Renal pelvis (tissue), 4 donors: Measurements from ENCODE around the gene USP7. TPM values are rescaled to one million over a fixed set of nuclear protein-coding genes. Genes with fewer than 3 reads are reported as not detected.
"Not testable (repeated sequence)": the region's sequence is repeated elsewhere in the genome, so short reads cannot be mapped to it uniquely, and the experiment has no call there.

Experiments
- DNase-seq: peaks from one replicate; pipeline ENCODE4 v3.0.0-alpha.2; 2013
- polyA plus RNA-seq, 3 donors: library from polyadenylated mRNA; unstranded; fragments of 120-200 nt; gene quantifications; one replicate each; pipeline ENCODE4 v1.2.1, GENCODE V29; 2013; ENCODE audit not compliant: insufficient read length in 3 of 3

The USP7 gene
- polyA plus RNA-seq, 3 donors = 110 to 133 (median 128) TPM

DNA sequence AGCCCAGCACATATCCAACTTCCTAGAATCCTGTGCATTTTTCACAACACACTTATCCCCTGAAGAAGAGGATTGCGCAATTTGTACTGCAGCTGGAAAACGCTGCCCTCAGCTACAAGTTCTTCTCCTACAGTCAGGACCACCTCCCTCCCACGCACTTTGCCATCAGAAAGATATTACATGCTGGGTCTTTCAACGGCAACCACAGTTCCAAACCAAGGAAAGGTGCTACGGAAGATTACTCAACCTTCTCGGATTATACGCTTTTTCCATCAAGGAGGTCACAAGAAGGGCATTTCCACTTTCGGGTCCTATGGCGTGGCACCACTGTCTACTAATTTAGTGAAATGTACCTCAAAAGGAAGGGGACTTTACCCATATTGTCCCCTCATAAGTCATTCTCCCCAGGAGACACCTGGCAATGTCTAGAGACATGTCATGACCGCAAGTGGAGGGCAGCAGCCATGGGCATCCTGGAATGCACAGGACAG lies 35.2 kb downstream of the USP7 start:
- DNase-seq = no peak

DNA sequence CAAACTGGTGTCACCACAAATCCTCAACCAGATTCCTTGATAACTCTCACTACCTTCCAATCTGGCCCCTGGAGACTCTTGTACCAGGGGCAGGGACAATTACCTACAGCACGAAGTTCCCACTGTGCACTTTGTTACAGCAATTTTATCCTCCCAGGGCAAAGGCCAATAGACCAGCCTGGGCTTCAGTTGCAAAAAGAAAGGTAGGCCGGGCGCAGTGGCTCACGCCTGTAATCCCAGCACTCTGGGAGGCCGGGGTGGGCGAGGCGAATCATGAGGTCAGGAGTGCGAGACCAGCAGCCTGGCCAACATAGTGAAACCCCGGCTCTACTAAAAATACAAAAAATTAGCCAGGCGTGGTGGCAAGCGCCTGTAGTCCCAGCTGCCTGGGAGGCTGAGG lies 36.9 kb downstream of the USP7 start:
- no peak for DNase-seq

DNA sequence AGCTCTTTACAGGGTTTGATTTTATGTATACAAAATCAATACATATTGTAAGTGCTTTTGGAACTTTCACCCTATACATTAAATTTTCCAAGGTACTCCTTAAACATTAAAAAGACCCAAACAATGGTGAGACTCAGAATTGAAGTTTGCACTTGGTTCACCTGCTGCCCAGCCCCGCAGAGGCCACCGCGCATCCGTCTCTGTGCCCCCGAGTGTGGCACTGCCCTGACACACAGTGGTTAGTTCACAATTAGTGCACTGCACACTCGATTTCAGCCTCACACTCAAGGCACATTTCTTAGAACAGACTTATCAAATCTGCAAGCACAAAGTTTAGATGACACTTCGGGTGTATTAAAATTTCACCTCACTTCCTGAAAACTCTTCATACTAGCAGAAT lies 38.3 kb downstream of the USP7 start:
- no peak for DNase-seq

DNA sequence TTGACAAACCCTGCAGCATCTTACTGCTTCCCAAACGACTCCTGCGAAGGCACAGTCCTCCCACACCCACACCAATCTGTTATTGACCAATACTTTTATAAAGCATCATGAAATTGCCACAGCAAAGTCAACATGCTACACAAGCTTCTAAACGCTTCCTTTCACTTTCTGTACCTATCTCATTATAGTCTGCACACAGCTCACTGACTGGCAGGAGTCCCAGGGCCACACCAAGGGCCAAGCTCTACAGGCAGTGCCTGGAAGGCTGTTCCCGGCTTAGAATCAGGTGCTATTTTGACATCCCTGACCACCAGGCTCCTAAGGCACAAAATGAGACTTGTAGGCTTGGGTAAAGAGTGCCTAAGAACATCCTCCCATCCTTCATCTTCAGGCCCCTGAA lies 39.5 kb downstream of the USP7 start:
- no peak for DNase-seq

DNA sequence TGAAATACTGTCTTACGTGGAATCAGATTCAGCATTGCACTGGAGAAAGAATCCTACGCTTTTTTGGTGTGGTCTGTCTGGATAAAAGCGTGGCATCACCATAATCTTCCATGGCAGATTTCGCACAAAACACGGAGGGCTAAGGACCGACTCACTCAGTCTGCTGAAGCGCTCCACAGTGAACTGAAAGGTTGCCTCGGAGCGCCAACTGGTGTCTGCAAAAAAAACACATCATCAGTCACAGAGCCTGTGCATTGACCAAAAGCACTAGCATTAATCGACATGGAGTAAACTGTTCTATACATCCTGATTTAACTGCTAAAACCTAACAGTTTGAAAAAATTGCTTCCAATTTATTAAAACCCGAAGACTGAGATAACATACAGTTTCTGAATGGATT lies 40.5 kb downstream of the USP7 start:
- DNase-seq = no peak

DNA sequence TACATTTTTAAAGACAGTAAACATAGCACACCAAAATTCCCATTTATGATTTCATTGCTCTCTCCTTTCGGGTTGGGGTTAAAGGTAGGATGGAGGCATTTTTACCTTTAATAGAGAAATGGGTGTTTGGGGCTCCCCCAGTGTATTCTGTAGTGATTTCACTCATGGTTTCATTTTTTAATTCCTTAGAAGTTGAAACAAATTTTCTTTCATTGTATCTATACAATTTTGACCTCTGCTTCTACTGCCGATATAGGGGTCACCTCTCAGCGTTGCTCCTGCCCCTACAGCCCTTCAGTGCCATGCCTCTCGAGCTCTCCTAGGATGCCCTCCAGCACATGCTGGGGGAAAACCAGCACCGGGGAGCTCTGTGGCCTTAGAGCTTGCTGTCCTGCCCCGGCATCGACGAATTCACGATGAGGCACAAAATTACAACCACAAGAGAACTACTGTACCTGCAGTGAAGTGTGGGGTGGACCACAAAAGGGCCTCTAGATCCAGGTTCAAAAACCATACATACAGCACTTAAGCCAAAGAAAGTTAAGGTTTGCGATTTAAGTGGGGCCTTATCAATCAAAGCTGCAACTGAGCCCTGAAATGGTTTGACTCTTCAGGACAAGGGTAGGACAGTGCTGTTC lies 42.2 kb downstream of the USP7 start:
- no peak for DNase-seq

DNA sequence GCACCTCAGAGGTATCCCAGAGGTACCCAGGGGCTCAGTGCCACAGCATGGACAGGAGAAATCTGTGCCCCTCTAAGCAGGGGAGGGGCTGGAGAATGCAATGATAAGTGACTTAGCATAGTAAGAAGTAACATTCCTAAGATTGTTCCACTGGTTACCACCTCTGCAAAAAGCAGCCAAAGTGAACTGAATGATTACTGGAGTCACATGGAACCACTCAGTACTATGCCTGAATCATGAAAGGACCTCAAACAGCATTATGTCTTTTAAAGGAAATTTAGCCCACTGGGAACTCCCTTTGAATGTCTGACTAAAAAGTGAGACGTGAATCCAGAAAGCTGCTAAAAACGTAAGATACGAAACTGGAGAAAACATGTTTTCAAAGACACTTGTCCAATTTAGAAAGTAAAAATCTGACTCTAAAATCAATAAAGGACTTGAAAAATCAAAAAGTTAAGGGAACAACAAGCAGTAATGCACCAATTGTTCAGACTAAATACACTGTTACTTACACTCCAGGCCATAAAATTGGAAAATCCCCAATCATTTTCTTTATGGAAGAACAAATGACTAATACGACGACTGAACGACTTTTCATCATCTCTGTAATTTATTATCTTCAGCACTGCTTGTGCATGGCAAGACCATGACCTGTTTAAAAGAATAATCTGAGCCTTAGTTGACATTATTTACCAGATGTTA lies 42.9 kb downstream of the USP7 start:
- no peak for DNase-seq

DNA sequence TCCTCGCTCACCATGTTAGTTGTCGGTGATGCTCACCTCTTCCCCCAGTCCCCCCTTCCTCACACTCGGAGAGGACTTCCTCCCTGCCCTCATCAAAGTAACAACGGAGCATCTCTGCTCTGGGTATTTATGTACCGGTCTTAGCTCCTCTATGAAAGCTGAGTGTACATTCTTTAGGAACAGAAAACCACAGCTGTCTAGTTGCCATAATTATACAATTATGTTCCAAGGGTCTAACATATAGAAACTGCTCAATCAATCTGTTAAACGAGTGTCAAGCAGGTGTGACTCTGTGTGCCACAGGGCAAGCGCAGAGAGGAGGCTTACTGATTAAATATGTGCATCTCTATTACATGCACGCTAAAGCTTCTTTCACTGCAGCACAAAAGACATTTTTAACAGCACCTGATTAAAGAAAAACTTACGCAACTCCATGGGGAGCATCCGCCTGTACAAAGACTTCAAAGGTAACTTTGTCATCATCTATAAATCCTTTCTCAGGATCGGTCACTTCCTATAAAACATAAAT lies 43.7 kb downstream of the USP7 start:
- DNase-seq = no peak

DNA sequence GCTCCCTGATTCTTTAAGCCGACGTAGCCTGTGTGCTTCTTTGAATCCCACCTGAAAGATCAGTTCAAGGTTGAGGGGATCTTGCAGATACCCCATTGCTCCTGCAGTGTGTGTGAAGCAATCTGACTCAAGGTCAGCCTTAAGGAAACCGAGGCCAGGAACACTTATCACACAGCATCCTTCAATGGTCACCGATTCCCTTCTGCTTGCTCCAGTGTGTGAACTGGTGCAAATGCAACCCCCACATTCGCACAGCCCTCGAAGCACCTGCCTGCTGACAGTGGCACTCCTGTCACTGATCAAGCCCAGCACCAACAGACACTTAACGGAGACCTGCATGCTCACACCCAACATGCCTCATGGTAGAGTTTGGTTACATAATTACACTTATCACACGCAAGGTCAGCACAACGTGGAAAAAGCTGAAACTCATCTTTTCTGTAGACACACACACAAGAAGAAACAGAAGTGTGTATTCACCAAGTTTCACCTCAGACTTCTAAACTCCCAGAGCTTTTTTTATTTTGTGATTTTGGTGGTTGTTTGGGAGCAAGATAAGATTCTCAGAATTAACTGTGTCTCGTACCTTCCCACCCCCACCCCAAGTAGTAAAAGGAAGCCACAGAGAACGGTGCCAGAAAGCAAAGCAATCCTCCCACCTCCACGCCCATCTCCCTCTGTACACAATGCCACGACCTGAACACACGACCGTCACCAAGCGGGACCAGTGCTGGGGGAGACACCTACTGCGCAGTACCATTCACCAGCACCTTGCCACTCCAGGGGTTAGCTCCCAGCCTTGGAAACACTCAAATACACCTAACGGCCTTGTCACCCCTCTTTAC lies 44.4 kb downstream of the USP7 start:
- no peak for DNase-seq

DNA sequence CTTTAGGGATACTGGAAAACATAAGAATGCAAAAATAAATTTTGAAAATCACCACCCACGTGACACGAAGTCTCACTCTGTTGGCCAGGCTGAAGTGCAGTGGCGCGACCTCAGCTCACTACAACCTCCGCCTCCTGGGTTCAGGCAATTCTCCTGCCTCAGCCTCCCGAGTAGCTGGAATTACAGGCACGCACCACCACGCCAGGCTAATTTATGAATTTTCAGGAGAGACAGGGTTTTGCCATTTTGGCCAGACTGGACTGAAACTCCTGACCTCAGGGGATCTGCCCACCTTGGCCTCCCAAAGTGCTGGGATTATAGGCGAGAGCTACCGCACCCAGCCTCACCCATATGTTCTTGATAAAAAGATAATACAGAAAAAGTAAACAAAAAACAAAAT lies 46.4 kb downstream of the USP7 start:
- not testable (repeated sequence) for DNase-seq

DNA sequence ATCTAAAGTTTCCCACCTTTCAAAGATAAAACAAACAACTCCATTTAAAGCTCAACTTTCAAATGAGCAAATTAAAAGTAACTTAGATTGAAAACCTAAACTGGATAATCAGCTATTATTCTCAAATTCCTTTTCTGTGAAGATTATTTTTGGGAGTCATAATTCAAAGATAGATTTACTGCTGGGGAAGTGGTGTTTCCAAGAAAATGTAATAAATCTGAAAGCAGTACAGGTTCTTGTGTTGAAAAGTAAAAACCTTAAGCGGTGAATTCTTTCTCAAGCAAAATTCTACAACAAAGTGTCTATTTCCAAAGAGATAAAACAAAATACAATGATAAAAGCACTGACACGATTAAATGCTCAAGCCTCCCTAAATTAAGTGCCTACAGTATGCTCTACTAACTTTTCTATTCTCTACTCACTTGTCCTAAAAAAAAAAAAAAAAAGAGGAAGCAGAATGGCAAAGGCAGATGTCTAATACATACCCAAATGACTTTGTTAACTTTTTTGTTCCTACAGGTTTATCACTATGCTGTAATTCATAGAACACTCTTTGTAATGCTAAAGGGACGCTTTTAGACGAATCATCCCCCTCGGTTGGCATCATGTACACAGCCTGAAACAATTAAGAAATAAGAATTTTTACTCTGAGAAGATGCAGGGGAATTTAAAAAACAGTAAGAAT lies 47.0 kb downstream of the USP7 start:
- no peak for DNase-seq

DNA sequence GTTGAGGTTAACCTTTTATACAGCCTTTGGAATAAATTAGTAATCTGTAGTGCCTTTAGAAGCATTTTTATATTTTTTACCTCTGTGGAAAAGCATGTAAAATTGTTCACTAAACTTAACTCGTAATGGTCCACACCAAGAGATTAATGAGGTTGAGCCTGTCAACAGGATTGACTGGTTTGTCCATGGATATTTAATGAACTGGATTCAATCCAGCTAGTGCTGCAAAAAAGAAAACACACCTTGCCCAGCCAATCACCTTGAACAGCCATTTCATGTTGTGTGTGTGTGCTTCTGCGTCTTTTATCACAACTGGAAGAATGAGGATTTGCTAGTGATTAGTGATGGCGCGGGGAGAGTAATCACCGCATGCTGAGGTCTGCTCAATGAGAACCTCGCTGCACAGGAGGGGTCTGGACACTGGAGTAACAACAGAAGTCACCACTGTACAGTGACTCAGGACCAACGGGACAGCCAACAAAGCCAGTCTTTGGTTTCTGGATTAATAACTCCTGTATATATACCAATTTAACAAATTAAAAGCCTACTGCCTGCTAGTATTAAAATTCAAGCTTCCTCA lies 47.9 kb downstream of the USP7 start:
- no peak for DNase-seq

DNA sequence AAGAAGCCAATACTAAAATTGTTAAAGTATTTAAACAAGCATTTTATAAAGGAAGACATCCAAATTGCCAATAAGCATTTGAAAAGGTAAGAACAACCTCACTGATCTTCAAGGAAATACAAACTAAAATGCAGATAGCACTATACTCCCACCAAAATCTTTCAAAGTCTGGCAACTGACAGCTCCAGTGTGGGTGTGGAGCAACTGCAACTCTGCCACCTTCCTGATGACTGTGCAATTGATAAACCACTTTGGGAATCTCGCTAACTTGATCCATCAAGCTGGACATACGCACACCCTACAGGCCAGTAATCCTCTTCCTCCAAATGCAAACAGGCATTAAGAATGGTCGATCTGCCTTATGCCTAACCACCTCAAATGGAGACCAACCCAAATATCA lies 49.6 kb downstream of the USP7 start:
- no peak for DNase-seq

DNA sequence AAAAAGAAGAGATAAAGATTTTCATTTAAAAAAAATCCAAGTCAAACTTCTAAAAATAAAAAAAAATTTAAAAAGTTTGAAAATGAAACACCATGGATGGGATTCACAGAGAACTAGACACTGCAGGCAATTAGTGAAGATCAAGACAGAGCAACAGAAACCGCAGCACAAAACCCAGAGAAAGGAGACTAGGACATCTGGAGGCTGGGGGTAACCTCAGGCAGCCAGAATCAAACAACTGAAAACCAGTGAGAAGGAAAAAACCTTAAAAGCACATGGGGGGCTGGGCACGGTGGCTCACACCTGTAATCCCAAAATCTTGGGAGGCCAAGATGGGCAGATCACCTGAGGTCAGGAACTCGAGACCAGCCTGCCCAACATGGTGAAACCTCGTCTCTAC lies 50.9 kb downstream of the USP7 start:
- no peak for DNase-seq

DNA sequence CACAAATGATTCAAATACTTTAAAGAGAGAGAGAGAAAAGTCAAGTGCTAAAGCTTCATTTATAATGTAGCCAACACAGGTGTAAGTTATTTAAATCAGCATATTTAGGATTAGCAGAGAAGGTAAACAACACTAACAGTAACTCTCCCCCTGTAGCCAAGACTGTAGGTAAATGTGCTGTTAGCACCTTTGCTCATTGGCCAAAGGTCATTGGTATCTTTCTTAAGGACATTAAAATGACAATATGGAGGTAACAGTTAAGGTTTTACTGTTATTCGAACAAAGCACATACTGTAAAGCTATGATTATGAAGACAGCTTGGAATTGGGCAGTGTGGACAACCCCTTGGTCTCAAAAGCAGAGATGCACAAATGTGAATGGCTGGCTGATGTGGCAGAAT lies 52.9 kb downstream of the USP7 start:
- DNase-seq = no peak

DNA sequence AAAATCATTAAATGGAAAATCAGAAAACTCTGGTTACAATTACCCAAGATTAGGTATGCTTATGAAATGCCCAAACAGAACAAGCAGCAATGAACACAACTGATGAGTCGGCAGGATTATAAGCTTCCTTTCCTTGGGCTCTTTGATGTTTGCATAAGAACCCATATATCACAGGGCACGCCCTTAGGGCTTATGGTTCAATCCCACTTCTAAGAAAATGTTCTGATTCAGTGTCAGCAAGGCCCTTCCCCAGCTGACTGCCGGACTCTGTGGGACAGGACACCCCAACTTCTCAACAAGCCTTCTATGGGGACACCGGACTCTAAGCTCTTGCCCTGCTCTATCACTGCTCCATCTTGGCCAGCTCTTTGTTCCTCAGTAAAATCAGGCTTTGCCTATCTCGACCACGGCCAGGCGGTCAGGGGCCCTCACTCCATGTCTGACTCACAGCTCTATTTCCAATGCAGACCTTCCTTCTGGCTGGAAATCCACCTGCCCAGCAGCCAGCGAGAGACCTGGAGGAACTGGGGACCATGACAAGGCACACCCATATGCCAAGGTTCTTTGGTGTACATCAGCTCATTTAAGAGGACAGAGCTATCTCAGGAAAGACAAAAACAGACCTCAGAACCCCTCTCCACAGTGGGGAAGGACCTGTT lies 54.8 kb downstream of the USP7 start:
- DNase-seq = no peak

DNA sequence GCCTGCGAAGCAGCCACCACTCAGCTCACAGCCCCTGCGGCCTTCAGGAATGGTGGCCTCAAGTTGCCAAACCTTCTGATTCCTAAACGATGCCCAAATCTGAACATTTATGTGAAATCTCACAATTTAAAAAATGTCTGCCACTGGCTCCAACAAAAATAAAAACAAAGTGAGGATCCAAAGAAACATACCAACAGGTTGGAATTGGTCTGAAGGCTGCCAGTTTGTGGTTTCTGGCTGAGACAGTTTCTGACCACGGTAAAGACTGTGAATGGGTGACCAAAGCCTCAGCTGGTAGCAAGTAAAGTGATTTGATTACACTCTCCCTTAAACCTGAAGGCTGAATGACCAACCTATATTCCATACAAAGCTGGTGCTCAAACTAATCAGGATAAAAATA lies 56.6 kb downstream of the USP7 start:
- DNase-seq = no peak

DNA sequence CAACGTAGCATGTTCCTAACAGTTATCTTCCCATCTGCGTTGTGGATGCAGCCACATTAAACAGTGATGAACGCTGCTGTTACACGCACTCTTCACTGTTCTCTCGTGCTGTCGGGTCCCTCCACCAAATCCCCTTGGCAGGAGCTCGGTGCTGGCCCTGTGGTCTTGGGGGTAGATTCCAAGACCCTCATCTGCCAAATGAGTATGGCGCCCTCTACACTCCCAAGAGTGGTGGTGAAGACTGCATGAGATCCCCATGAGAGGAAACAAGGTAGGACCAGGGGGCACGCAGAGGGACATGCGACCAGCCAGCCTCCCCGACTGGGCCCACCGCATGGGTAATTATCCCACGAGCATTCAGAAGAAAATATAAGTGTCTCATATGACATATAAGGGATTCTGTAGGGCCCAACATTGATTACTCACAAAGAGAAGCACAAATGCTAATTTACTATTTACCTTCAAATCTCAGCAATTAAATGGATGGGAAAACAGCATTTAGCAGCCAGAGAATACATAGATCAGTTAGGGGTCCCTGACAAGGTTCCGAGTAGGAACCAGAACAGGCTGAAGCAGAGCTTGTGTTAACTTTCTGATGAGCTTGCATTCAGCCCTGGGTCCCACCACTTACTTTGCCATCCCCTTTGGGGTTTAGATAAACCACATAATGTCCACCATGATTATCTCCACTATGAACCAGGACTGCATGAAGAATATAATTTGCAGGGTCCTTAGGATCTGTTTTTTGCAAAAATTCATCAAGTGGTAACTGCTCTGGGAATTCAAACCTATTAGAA lies 57.7 kb downstream of the USP7 start:
- DNase-seq = no peak

DNA sequence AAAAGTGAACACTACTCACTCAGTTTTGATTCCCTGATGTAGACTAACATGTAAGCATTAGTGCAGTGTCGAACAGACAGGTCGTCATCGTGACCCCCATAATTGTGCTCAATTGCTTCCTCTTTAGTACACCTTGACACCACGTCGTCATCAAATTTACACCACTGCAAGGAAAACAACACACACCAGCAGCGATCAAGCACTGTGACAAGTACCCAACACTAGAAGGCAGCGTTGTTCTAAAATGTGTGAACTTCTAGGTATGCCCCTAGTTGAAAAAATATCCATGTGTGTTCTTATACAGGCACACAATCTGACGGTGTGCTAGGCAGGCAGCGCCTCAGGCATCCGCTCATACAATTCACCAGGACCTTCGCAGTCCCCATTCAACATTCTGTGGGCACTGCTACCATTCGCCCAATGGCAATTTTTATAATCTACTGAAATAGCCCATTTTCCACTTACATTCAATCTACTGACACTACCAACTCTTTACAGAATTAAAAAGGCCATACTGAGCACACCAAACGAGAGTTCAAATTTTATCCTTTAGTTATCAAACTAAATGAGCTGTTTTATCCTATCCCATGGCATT lies 58.4 kb downstream of the USP7 start:
- DNase-seq = no peak

DNA sequence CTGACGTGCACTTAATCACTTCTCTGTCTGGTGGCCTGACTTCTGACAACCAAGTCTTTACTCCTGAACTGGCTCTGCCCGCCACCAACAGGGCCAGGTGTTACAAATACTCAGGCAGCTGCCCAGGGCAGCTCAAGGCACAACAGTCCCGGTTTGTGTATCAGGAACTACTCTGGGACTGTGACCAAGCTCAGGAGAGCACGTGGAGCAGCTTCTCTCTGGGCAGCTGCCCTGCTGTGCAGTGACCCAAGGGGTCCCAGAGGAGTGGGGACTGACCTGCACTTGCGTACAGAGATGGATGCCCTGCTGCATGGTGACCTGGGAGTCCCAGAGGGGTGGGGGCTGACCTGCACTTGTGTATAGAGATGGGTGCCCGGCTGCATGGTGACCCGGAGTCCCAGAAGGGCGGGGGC lies 59.7 kb downstream of the USP7 start:
- DNase-seq = no peak
